NOMO-1 treated with DMSO at 0.1 percent for 48 hours (cell line): ENCODE results near the gene NECAB2.
A peak's percentile ranks its signal among the peaks of the same experiment; 100 is the strongest.

Experiments used
- DNase-seq: peaks from one replicate; lab custom pipeline; 2025; ENCODE audit not compliant: unreplicated experiment; lab: John Stamatoyannopoulos, UW

Gene NECAB2

DNA sequence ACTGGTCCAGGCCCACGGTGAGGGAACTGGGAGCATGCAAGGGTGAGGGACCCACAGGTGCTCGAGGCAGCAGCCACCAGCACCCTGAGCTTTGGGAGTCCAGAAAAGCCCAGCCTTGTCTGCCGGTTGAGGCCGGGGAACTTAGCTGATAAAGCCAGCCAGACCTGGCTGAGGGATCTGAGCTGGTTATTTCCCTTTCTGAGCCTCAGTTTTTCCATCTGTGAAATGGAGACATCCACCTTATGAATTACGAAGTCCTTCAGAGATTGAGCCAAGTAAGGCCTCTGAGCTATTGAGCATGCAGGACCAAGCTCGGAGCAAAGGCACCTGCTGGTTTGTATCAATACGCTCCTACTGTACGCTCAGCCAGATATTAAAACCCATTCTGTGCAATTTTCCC is 13.8 kb downstream of the NECAB2 start:
- no peak for DNase-seq

DNA sequence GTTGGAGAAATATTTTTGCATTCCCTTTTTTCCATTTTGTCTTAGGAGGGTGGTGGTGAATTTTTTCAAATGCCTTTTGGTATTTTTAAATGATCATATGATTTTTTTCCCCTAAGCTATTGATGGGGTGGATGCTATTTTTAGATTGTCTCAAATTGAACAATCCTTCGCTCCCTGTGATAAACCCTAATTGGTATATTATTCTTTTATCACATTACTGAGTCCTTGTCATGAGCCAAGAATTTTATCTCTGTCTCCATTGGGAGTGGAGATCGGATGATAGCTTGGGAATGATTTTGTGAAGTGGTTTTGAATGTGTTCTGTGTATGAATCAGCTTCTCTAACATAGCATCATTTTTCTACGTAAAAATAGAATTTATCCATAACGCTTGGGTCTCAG is 15.4 kb downstream of the NECAB2 start:
- DNase-seq: no peak

DNA sequence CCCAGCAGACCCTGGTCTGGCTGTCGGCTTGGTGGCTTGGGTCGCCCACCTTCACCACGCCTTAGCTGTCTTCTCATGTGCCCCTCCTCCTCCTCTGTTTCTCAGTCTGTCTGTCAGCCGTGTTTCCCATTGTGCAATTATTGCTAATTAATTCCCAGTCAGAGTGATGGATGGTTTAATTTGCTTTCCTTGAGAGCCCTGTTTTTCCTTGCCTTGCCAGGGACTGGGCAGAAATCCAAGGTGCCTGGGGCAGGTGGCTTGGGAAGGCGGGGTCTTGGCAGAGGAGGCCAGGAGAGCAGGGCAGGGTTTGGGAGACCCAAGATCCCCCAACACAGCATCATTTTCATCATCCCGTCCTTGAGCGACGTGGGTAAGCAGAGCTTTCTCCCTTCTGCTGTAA is 21.3 kb downstream of the NECAB2 start:
- DNase-seq: no peak

DNA sequence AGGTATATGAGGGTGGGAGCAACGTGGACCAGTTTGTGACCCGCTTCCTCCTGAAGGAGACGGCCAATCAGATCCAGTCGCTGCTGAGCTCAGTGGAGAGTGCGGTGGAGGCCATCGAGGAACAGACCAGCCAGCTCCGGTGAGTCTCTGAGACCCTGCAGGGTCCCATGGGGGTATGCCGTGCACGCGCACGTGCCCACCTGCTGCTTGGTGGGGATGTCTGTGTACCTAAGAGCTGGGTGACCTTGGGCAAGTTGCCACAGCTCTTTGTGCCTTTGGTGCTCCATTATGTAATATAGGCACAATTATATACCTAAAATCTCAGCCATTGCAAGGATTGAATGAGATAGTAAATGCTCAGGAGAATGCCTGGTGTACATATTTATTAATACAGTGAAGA is 22.4 kb downstream of the NECAB2 start:
- DNase-seq: no peak

DNA sequence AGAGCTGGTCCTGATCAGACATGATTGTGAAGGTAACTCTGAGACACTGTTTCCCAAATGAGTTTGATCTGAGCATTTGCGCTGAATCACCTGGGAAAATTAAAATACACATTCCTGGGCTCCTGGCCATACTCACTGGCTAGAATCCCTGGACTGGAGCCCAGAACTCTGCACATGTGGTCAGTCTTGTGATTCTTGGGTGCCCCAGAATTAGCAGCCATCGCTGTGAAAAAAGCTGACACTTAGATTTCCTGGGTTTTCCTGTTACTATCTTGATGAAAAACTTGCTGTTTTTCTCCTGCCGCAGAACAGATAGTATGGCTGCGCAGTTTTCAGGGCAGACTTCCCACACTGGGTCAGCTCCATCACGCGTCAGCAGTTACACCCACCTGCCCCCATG is 24.6 kb downstream of the NECAB2 start:
- DNase-seq: no peak

DNA sequence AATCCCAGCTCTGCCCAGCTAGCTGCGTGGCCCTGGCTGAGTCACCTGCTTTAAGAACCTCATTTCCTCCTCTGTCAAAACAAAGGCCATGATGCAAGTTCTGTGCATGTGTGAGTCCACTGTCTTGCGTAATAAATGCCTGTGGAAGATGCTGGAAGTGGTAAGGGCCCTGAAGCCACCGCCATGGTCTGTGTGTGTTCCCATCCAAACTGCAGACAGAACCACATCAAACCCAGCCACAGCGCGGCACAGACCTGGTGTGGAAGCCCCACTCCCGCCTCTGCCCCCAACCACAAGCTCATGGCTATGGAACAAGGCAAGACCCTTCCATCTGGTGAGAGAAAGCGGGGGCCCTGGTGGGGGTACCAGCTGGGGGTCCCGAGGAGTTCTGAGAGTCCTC is 26.0 kb downstream of the NECAB2 start:
- peak; percentile 83 for DNase-seq

DNA sequence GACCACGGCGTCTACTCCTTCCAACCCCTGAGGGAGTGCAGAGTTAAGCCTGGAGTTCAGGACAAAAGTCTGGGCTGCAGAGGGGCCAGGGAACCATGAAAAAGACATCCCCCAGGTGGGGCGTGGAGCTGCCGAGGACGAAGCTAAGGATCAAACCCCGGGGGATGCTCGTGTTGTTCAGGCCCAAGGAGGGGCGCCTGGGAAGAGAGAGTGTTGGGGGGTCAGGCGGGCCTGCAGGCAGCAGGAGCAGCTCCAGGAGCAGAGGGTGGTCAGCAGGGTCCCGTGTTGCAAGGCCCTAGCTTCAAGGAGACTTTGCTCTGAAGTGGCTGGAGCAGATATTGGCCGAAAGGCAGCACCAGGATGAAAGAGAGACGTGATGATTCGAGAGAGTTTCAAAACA is 26.7 kb downstream of the NECAB2 start:
- no peak for DNase-seq

DNA sequence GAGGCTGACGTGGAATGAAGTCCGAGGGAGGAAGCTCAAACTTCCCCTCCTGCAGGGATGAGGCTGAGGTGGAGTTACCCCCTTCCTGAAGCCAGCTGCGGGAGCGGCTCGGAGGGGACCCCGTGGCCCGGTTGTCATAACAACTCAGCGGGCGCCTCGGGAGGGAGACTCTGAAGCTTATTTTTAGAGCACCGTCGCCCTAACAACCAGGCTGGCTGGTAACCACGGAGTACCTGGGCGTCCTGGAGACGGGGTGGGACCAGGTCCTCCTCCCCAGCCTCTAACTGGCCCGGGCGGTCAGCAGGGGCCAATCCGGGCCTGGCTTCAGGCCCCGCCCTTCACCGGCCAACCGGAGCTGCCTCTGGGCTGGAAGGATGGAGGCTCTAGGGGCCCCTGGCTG is 27.7 kb downstream of the NECAB2 start:
- no peak for DNase-seq

DNA sequence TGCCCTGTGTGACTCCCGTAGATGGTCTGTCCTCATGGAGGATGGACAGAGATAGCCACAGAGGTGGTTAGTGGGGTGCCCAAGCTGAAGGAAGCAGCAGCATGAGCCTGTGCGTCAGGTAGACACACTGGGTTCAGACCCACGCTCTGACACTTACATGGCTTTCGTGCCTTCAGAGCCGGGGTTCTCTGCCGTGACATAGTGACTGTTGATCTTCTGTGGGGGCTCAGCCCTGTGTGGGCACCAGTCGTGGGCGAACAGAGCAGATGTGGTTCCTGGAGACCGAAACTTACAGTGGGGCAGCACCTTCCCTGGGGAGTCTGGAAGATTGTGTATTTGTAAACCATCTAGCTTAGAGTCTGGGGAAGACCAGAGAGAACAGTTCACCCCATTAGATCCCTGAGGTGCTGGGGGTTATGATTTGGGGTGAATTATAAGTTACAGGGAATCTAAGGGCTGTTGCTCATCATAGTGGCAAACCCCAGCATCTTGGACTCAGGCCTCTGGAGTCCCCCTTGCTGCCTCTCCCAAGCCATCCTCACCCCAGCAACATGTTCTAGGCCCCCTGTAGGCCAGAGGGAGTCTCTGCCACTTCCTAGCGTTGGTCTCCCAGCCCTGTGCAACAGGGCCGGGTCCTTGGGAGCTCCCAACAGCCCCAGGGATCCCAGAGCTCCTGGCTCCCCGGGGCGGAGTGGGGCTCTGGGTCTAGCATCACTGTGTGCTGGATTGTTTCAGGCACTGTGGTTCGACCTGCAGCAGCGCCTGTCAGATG is 28.6 kb downstream of the NECAB2 start:
- DNase-seq: no peak

DNA sequence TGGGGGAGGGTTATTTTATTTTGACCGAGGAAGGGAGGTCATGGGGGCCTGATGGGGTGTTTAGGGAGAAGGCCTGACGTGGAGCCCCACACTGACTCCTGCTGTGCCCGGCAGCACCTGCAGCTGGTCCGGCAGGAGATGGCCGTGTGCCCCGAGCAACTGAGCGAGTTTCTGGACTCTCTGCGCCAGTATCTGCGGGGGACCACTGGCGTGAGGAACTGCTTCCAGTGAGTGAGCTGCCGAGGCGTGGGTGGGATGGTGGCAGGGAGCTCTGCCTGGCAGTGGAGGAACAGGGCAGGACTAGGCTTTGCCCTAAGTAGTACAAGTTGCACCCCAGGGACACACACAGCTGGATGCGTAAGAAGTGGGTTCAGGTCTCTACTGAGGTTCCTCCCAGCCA is 30.0 kb downstream of the NECAB2 start:
- DNase-seq: no peak

DNA sequence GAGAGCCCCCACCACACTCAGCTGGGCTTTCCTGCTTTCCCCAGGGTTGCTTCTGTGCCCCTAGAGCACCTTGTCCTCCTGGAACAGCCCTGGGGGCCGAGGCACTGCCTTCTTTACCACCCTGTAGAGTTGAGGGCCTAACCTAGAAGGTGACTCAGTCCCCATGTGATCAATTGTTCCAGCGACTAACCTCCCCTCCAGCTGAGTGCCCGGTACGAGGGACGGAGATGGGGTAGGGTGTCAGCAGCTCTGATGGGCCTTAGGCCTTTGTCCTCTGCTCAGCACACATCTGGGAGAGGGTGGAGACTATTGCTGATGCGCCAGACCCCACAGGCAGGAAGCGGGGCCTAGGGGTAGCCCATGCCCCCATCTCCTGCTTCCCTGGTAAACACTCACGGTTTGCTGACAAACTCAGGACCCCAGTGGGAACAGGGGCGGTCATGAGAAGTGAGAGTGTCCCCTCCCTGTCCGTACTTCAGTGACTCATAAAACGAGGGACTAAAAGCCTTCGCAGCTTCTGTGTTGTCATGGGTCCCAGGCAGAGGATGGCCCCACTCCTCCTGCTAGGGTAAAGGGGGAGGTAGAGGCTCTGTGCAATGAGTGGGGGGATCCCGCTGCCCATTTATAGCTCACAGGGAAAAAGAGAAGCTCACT is 33.1 kb downstream of the NECAB2 start:
- no peak for DNase-seq

DNA sequence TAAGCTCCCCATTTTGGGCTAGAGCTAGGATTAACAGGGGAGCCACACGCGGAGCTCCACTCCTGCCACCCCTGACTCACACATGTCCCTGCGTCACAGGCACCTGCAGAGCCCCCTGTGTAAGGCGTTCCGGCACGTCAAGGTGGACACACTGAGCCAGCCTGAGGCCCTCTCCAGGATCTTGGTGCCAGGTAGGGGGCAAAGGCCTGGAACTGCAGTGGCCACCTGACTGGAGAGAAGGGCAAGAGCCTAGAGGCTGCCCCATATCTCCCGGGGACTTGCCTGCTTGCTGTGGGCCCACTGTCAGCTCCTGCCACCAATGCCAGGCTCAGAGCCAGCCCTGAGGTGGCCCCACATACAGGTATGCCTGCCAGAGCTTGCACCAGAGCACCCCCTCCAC is 33.7 kb downstream of the NECAB2 start:
- no peak for DNase-seq

DNA sequence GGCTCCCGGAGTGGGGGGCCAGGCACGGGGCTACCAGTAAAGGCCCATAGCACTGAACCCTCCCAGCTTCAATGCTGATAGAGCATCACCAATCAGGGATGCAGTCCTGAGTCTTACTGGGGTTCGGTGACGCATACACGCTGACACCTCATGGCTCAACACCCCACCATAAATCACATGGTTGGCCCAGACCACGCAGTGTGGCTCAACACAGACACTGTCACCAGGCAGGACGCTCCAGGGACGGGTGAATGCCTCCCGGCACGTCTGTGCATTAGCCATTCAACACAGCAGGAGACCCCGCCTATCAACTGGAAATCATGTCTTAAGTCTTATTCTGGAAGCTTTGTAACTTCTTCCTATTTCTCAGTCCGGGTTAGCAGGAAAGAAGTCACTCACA is 35.0 kb downstream of the NECAB2 start:
- DNase-seq: no peak

DNA sequence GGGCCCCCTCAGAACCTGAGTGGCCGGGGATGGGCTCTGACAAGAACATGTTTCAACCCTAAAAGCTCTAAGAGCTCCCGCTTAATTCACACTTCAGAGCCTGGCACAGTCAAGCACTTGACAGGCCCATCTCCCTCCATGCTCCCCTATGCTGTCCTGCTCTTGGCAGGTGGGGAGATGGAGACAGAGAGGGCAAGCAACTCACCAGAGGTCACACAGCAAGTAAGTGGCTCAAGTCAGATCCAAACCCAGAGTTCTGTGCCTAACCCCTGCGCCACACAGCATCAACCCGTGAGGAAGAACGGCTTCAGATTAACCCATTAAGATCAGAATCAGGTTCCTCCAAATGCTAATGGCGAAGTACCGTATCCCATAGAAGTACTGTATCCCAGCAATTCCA is 36.4 kb downstream of the NECAB2 start:
- DNase-seq: no peak

DNA sequence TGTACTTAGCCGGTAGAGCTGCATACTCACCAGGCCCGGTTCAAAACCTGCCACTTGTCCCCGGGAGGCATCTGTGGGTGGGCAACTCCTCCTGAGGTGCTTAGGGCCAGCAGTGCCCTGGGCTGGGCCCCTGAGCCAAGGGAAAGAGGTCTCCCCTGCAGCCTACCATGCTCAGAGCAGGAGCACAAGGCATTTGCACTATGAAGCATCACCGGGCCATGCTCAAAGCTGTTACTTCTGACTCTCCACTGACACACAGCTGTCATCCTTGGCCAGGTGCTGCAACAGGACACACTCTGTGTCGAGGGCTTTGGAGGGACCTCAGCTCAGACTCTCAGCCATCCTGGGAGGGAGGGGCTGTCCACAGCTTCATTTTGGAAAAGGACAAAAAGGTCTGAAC is 37.3 kb downstream of the NECAB2 start:
- DNase-seq: no peak

DNA sequence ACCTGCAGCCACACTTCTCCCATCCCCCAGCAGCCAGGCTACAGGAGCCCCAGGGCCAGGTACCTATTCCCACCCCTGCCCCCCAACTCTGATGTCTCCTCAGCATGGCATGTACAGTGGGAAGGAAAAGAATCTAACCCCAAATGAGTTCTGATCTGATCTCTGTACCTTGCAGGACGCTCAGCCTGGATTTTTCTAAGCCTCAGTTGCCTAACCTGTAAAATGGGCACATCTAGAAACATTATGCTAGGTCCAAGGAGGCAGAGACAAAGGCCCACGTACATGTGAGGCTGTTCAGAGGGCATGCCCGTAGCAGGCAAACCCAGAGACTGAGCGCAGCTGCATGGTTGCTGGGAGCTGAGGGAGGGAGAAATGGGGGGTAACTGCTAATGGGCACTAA is 39.5 kb downstream of the NECAB2 start:
- no peak for DNase-seq

DNA sequence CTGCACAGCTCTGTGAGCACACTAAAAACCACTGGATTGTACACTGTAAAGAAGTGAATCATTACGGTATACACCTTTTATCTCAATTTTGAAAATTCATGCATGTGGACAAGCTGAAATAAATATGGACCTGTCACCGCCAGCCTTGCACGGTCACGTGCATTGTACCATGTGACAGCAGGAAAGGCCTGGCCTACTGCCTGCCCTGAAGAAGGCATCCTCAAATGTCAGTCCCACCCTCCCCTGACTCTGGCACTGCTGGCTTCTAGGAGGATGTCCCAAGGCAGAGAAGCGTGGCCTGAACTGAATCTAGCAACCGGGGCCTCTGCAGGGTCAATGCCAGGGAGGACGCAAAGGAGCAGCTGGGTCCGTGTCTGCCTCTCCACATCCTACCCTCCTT is 39.9 kb downstream of the NECAB2 start:
- DNase-seq: no peak

DNA sequence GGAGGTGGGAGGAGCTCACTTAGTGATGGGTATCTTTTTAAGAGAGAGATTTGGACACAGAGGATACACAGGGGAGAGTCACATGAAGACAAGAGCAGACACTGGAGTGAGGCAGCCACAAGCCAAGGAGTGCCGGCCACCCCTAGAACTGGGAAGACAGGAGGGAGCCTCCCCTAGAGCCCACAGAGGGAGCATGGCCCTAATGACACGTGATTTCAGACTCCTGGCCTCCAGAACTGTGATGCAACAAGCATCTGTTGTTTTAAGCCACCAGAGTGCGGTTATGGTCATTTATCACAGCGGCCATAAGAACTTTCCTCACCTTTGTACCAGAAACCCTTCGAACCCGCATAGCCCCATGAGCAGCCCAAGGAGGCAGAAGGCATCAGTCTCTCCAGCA is 41.2 kb downstream of the NECAB2 start:
- no peak for DNase-seq

DNA sequence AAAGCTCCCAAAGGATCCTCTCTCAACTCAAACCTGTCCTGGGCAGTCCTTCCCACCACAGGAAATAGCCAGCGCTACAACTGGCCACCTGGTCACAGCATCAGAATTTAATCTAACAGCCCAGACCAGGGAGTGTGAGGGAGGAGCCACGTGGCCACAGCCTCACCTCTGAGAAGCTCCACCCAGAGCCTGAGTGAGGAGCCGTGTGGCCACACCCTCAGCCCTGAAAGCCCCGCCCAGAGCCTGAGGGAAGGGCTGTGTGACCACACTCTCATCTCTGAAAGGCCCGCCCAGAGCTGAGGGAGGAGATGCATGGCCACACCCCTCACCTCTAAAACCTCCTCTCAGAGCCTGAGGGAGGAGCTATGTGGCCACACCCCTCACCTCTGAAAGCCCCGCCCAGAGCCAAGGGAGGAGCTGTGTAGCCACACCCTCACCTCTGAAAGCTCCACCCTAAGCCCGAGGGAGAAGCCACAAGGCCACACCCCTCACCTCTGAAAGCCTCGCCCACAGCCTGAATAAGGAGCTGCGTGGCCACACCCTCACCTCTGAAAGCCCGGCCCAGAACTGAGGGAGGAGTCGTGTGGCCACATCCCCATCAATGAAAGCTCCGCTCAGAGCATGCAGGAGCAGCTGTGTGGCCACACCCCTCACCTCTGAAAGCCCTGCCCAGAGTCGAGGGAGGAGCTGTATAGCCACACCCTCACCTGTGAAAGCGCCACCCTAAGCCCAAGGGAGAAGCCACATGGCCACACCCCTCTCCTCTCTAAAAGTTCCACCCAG is 45.9 kb downstream of the NECAB2 start:
- peak; percentile 51 for DNase-seq

DNA sequence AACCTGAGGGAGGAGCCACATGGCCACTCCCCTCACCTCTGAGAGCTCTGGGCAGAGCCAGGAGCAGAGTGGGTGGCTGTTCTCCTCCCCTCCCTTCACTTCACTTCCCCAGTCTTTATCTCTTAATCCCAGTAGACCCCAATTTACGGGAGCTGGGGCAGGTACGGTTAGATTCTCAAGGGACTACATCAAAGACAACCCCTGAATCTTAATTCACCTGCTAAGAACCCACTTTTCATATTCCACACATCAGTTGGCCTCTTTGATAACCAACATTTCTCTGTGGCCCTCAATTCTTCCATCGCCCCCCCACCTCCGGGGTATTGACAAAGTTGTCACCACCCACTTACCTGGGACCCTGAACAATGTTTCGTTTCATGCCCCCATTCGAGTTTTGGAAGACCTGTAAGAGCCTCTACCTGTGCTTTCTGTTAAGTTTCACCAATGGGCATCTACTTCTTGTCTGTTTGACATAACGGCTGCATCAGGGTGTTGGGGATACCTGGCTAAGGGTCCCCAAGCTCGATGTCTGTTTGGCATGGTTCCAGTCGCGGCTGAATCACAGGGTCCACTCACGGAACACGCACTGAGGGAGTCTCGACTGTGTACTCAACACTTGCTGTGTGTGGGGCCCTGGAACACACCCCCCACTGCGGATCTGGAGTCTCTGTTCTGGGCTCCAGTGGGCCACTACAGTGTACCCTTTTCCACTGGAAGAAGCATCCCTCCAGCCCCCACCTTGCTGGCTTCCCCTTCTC is 46.7 kb downstream of the NECAB2 start:
- DNase-seq: no peak

DNA sequence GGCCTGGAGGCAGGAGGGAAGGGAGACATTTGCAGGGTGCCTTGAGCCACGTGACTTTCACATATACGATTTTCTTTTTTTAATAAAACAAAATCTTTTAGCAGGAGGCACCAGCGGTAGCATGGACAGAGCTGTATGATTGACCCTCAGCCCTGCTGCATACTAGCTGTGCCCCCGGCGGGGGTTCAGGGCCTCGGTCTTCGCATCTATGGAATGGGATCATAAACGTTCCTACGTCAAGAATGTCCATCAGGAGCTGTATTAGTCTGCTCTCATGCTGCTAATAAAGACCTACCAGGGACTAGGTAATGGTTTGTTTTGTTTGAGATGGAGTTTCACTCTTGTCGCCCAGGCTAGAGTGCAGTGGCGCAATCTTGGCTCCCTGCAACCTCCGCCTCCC is 47.4 kb downstream of the NECAB2 start:
- no peak for DNase-seq
